Subcutaneous abdominal adipose tissue (tissue), 5 donors: ENCODE measurements around the gene LYPLA2.

Source experiments
- H3K27ac ChIP-seq: one replicate; pipeline ENCODE4 v1.7.0; 2013; ENCODE audit warnings: low read depth, mild to moderate bottlenecking, inconsistent platforms, low read length, moderate library complexity
- H3K27me3 ChIP-seq, 5 donors: one replicate each; pipeline ENCODE4 v1.7.0; 2013; ENCODE audit warnings: low read length in 5 of 5, inconsistent platforms in 1 of 5; ENCODE audit not compliant: control insufficient read depth in 5 of 5, insufficient read depth in 4 of 5
- H3K36me3 ChIP-seq, 5 donors: one replicate each; pipeline ENCODE4 v1.7.0; 2013; ENCODE audit warnings: low read length in 5 of 5; ENCODE audit not compliant: control insufficient read depth in 5 of 5, insufficient read depth in 5 of 5
- H3K4me1 ChIP-seq, 5 donors: one replicate each; pipeline ENCODE4 v1.7.0; 2013; ENCODE audit warnings: low read length in 5 of 5, mild to moderate bottlenecking in 3 of 5, moderate library complexity in 1 of 5; ENCODE audit not compliant: control insufficient read depth in 5 of 5, insufficient read depth in 5 of 5
- H3K4me3 ChIP-seq, 5 donors: one replicate each; pipeline ENCODE4 v1.7.0; 2013; ENCODE audit warnings: low read length in 5 of 5, low read depth in 1 of 5
- H3K9ac ChIP-seq, 5 donors: one replicate each; pipeline ENCODE4 v1.7.0; 2013; ENCODE audit warnings: low read length in 5 of 5, mild to moderate bottlenecking in 4 of 5, moderate library complexity in 3 of 5
- H3K9me3 ChIP-seq, 5 donors: one replicate each; pipeline ENCODE4 v1.7.0; 2013; ENCODE audit warnings: low read length in 5 of 5; ENCODE audit not compliant: control insufficient read depth in 5 of 5
- donor health status: healthy.
- donor health status: healthy.
- donor health status: healthy.
- donor health status: healthy.
- donor health status: healthy.

The LYPLA2 gene

DNA sequence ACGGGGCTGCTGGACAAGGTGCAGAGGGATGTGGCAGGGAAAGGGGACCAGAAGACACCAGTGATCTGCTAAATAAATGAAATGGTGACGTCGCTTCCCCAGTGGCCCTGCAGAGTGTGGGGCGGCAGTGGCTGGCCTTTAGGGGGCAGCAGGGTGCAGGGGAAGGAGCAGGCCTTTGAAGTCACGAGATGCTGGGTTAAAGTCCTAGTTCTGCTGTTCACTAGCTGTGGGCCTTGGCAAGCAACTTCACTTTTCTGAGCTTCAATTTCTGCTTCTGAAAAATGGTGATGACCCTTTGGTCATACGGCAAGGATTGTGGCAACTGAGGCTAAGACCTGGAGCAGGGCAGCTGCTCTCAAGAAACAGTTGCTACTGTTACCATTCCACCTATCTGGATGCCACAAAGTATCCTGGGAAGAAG is 18.8 kb downstream of the LYPLA2 start:
- Histone ChIP-seq H3K9ac (no peak overlapping the region), H3K4me3 (no peak overlapping the region), H3K27me3 (no peaks in the 10 kb centered on the region), H3K36me3 (peaks cover 0 to 65% (median 47%) of the 10 kb centered on the region in 5 donors), H3K9me3 (no peaks in the 10 kb centered on the region), H3K4me1 (peaks cover 0 to 15% (median 8%) of the 10 kb centered on the region in 5 donors), H3K27ac (no peak overlapping the region)

DNA sequence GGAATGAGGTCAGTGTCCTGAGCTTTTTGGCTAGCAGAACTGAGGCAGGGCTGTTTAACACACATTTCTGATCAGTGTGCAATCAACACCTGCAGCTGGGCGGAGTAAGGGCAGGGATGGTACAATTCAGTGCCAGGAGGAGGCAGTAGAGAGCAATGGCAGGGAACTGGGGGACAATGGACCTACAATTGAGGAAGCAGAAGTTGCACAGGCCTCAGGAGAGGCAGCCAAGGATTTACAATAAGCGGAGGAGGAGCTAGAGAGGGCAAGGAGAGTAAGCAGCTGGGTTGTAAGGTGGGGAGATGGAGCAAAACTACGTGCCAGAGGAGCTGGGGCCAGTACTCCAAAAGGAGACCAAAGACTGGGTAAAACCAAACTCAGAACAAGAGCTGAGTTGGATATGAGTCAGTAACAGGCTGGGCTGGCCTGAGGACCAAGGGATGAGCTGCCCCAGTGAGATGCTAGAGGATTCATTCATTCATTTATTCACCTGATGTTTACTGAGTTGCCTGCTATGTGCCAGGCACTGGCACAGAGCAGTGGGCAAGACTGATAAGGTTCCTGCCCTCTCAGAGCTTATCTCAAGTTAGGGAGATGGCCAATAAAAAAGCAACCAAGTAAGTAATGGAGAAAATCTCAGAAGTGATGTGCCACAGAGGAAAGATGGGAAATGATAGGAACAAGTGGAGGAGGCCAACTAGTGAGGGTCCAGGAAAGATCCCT is 20.0 kb downstream of the LYPLA2 start:
- no peaks in the 10 kb centered on the region for H3K27me3 ChIP-seq
- no peak overlapping the region for H3K27ac ChIP-seq
- H3K9me3 ChIP-seq: no peaks in the 10 kb centered on the region
- H3K4me3 ChIP-seq: no peak overlapping the region
- no peak overlapping the region for H3K9ac ChIP-seq
- H3K36me3 ChIP-seq: peaks cover 0 to 69% (median 50%) of the 10 kb centered on the region in 5 donors
- H3K4me1 ChIP-seq: peaks cover 0 to 15% (median 8%) of the 10 kb centered on the region in 5 donors

DNA sequence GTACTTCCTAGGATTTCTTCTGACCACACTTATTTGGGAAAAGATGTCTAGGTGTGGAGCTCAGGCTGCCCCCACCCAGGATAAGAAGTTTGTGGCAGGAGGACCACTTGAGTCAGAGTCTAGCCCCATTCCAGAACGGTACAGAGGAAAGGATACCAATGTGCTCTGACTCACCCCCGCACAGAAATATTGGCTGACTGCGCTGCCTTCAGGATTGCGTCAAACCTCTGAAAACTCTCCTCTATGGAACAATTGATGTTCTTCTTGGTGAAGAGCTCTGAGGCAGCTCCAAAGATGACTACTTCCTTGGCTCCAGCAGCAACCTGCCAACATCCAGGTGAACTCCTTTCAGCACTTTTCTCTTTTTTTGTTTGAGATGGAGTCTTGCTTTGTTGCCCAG is 23.1 kb downstream of the LYPLA2 start:
- Histone ChIP-seq H3K36me3 (peaks cover 12 to 76% (median 55%) of the 10 kb centered on the region in 5 donors), H3K9ac (no peak overlapping the region), H3K27ac (no peak overlapping the region), H3K4me1 (peaks cover 0 to 12% (median 0%) of the 10 kb centered on the region in 5 donors), H3K9me3 (no peaks in the 10 kb centered on the region), H3K4me3 (no peak overlapping the region), H3K27me3 (no peaks in the 10 kb centered on the region)

DNA sequence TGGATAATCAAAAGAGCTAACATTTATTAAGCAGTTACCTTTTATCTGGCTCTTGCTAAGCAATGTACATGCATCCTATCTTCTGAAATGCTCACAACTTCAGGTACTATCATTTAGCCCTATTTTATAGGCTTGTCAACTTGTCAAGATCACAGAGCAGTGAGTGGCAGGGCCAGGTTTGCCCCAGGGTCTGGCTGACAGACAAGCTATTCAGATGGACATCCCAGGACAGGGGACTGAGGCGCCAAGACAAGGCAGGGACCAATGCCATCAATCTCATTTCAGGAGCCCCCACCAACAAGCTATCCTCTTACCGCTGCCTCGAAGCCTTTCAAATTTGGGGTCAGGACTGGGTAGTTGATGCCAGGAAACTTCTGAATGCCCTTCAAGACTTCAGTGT is 25.4 kb downstream of the LYPLA2 start:
- no peak overlapping the region for H3K27ac ChIP-seq
- no peak overlapping the region for H3K9ac ChIP-seq
- no peaks in the 10 kb centered on the region for H3K27me3 ChIP-seq
- H3K9me3 ChIP-seq: no peaks in the 10 kb centered on the region
- H3K36me3 ChIP-seq: peaks cover 12 to 74% (median 60%) of the 10 kb centered on the region in 5 donors
- H3K4me3 ChIP-seq: no peak overlapping the region
- H3K4me1 ChIP-seq: no peaks in the 10 kb centered on the region

DNA sequence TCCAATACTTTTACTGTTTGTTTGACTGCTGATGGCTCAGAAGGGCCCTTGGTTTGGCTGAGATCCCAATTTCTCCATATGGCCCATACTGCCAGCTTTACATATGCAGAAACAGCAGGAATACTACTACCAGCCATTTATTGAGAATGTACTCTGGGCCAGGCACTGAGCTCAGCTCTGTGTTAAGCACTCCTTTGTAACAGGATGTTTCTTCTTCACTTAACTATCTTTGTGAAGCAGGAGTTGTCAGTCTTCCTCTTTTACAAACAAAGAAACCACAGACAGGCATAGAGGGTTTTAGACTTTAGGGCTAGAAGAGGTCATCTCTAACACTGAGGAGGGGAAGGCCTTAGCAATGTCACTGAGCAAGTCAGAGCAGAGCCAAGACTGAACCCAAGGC is 26.0 kb downstream of the LYPLA2 start:
- no peaks in the 10 kb centered on the region for H3K9me3 ChIP-seq
- no peaks in the 10 kb centered on the region for H3K4me1 ChIP-seq
- peaks cover 12 to 69% (median 58%) of the 10 kb centered on the region in 5 donors for H3K36me3 ChIP-seq
- H3K4me3 ChIP-seq: no peak overlapping the region
- H3K27ac ChIP-seq: no peak overlapping the region
- H3K9ac ChIP-seq: no peak overlapping the region
- no peaks in the 10 kb centered on the region for H3K27me3 ChIP-seq

DNA sequence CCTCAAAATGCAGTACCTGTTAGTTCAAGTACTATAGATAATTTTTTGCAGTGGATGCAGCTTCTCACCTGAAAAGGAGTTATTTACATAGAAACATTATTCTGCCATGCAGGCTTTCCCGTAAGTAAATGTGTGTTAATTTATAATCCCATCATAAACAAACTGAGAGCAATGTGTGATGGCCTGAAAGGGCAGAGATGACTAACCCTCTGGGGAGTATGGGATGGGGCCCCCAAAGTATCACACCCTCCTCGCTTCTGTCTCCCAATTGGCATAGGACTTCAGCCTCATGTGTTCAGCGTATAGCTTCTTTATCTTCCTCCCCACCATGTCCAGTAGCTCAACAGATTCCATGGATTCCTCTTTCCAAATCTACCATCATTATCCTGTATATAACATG is 26.7 kb downstream of the LYPLA2 start:
- Histone ChIP-seq H3K27ac (no peak overlapping the region), H3K27me3 (no peaks in the 10 kb centered on the region), H3K4me1 (no peaks in the 10 kb centered on the region), H3K4me3 (no peak overlapping the region), H3K36me3 (peaks cover 12 to 62% (median 50%) of the 10 kb centered on the region in 5 donors), H3K9ac (no peak overlapping the region), H3K9me3 (no peaks in the 10 kb centered on the region)

DNA sequence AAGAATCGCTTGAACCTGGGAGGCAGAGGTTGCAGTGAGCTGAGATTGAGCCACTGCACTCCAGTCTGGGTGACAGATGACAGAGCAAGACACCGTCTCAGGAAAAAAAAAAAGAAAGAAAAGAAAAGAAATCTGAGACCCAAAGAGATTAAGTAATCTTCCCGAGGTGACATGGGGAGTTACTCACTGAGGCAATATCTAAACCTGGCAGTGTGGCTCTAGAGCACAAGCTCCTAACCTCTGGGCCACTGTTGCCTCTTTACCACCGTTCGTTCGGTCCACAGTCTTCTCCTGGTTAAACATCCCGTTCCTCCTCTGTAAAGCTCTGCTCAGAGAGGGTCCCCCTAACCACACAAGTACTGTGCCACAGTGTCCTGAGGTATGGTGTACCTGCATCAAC is 32.8 kb downstream of the LYPLA2 start:
- no peak overlapping the region for H3K27ac ChIP-seq
- H3K9ac ChIP-seq: peak overlapping the region in 1 of 5 donors; percentile 2
- peaks cover 0 to 9% (median 5%) of the 10 kb centered on the region in 5 donors for H3K36me3 ChIP-seq
- peaks cover 6 to 17% (median 13%) of the 10 kb centered on the region in 5 donors for H3K4me1 ChIP-seq
- no peaks in the 10 kb centered on the region for H3K9me3 ChIP-seq
- H3K4me3 ChIP-seq: peak overlapping the region in 1 of 5 donors; percentile 98
- no peaks in the 10 kb centered on the region for H3K27me3 ChIP-seq

DNA sequence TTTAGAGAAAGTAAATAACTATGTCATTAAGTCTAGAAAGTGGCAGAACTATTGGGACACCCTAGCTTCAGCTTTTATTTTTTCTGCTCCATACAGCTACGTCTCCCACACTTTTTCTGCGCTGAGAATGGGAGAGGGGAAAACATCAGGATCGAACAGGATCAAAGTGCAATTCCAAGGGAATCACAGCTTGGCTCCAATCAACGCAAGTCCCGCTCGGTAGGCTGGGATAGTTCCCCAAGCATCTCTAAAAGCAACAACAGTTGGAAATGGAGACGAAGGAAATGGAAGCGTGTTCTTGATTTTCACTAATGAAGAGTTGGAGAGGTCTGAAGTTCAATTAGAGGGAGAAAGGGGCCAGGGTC is 33.7 kb downstream of the LYPLA2 start:
- H3K4me1 ChIP-seq: peaks cover 6 to 17% (median 13%) of the 10 kb centered on the region in 5 donors
- no peaks in the 10 kb centered on the region for H3K27me3 ChIP-seq
- H3K27ac ChIP-seq: peak overlapping the region; percentile 92
- H3K9ac ChIP-seq: peak overlapping the region; percentile 98 to 100 (median 99)
- peak overlapping the region; percentile 95 to 100 (median 98) for H3K4me3 ChIP-seq
- H3K9me3 ChIP-seq: no peaks in the 10 kb centered on the region
- H3K36me3 ChIP-seq: peaks cover 0 to 3% (median 2%) of the 10 kb centered on the region in 5 donors

DNA sequence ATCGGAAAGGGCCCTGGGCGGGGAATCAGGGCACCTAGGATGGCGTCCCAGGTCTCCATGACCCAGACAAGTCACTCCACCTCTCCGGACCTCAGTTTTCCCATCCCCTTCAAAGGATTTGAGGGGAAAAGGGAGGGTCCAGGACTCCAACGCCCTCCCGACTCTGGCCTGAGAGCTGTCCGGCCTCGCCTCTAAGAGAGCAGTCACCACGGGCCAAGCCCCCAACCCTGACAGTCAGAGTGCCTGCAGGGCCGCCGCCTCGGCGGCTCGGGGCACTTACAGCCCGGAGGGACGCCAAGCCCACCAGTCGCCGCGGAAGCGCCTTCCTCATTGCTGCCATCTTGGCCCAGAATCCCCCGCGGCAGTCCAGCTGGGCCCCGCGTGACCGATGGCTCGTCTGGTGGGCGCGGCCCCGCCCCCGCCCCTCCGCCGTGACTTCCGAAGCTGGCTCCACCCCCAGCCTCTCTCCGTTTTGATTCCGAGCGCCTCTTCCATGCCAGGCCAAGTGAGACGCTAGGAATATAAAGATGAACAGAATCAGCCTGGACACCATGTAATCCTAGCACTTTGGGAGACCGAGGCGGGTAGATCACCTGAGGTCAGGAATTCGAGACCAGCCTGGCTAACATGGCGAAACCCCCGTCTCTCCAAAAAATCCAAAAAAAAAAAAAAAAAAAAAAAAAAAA is 34.3 kb downstream of the LYPLA2 start, which contains the start of gene HMGCL:
Gene HMGCL (minus strand): TSS at position 354 of the 686 bp plus-strand sequence. CDS start 14 bp downstream, at position 340.
- Histone ChIP-seq H3K4me3 (peak within 1 kb of the TSS; percentile 95 to 100 (median 98)), H3K36me3 (no peaks in the 10 kb centered on the region), H3K9me3 (no peaks in the 10 kb centered on the region)

More for the DNA sequence above, 34.3 kb downstream of the LYPLA2 start, which contains the start of gene HMGCL:
- Histone ChIP-seq H3K27ac (peak within 1 kb of the TSS; percentile 92), H3K9ac (peak within 1 kb of the TSS; percentile 98 to 100 (median 99)), H3K4me1 (peaks cover 6 to 17% (median 13%) of the 10 kb centered on the region in 5 donors), H3K27me3 (no peaks in the 10 kb centered on the region)
